Osteoblast (primary cell): ENCODE data around the gene GAK. TPM values are rescaled to one million over a fixed set of nuclear protein-coding genes. Genes with fewer than 3 reads are reported as not detected.

Experiments used
- DNase-seq: peaks from one replicate; pipeline ENCODE4 v3.0.0; 2011; ENCODE audit warnings: low spot score, mixed read lengths; ENCODE audit not compliant: insufficient read length; ENCODE audit errors: missing footprints
- H2AFZ ChIP-seq: 2 replicates; pipeline ENCODE4 v1.6.0; 2011; ENCODE audit warnings: mild to moderate bottlenecking, low read length
- H3K27ac ChIP-seq: 2 replicates; pipeline ENCODE4 v1.5.1; 2011; ENCODE audit warnings: mild to moderate bottlenecking, low read depth, low read length, moderate library complexity
- H3K27me3 ChIP-seq: 2 replicates; pipeline ENCODE4 v1.6.0; 2012; ENCODE audit warnings: mild to moderate bottlenecking, control low read depth, inconsistent platforms, low read length, moderate library complexity; ENCODE audit not compliant: insufficient read depth
- H3K36me3 ChIP-seq: 2 replicates; pipeline ENCODE4 v1.5.1; 2011; ENCODE audit warnings: mild to moderate bottlenecking, low read length, control low read depth, moderate library complexity; ENCODE audit not compliant: insufficient read depth
- H3K4me1 ChIP-seq: 2 replicates; pipeline ENCODE4 v1.5.1; 2011; ENCODE audit warnings: mild to moderate bottlenecking, low read length, control low read depth, moderate library complexity; ENCODE audit not compliant: insufficient read depth
- H3K4me2 ChIP-seq: 2 replicates; pipeline ENCODE4 v1.6.0; 2011; ENCODE audit warnings: mild to moderate bottlenecking, low read length; ENCODE audit not compliant: insufficient read depth
- H3K4me3 ChIP-seq: fragments of 200-600 bp; sonication (generic); 3 replicates; pipeline ENCODE4 v1.5.1; 2012; ENCODE audit warnings: mild to moderate bottlenecking, low read length, inconsistent platforms; ENCODE audit not compliant: insufficient read depth
- H3K79me2 ChIP-seq: 2 replicates; pipeline ENCODE4 v1.6.0; 2012; ENCODE audit warnings: mild to moderate bottlenecking, low read length, control low read depth, inconsistent platforms; ENCODE audit not compliant: insufficient read depth
- H3K9me3 ChIP-seq: 2 replicates; pipeline ENCODE4 v1.5.1; 2011; ENCODE audit warnings: low read depth, low read length, control low read depth
- H4K20me1 ChIP-seq: 2 replicates; pipeline ENCODE4 v1.6.0; 2012; ENCODE audit warnings: mild to moderate bottlenecking, low read length, control low read depth; ENCODE audit not compliant: insufficient read depth
- total RNA-seq: library from RNA; depleted of rRNA; stranded (reverse); fragments of >200 nt; gene quantifications from 2 replicates; pipeline ENCODE4 v1.2.3, GENCODE V29; 2012
- TF ChIP-seq, protein P1 (sequence below): IDR thresholded peaks from 2 replicates; pipeline ENCODE4 v1.5.1; 2011; ENCODE audit warnings: mild to moderate bottlenecking, low read depth, low read length, moderate library complexity; ENCODE audit errors: extremely low read depth

GAK gene
- total RNA-seq, 1 donor, result 48.9 TPM

DNA sequence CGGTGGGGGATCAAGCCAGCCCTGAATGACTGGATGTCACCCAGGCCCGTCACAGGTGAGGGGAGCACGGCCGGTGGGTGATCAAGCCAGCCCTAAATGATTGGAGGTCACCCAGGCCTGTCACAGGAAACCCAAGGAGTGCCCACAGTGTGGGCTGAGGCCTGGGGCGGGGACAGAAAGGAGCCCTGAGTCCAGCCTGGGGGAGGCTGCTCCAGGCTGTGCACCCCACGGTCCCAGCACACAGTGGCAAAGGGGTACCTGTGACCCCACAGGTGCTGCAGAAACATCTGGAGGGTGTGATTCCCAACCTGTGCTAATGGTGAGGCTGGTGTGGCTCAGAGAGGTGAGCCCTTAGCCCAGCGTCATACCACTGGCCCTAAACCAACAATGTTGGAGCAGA, 100.0 kb downstream of the GAK start:
- no peak for DNase-seq
- H3K9me3 ChIP-seq, result no peaks in the 10 kb centered on the region
- no peaks in the 10 kb centered on the region for H3K4me1 ChIP-seq
- H3K27ac ChIP-seq, result no peak overlapping the region
- H3K79me2 ChIP-seq, result no peaks in the 10 kb centered on the region
- H4K20me1 ChIP-seq, result no peaks in the 10 kb centered on the region
- H3K4me2 ChIP-seq, result no peak overlapping the region
- H2AFZ ChIP-seq, result no peak overlapping the region
- no peak overlapping the region for H3K4me3 ChIP-seq
- TF ChIP-seq, protein P1, sequence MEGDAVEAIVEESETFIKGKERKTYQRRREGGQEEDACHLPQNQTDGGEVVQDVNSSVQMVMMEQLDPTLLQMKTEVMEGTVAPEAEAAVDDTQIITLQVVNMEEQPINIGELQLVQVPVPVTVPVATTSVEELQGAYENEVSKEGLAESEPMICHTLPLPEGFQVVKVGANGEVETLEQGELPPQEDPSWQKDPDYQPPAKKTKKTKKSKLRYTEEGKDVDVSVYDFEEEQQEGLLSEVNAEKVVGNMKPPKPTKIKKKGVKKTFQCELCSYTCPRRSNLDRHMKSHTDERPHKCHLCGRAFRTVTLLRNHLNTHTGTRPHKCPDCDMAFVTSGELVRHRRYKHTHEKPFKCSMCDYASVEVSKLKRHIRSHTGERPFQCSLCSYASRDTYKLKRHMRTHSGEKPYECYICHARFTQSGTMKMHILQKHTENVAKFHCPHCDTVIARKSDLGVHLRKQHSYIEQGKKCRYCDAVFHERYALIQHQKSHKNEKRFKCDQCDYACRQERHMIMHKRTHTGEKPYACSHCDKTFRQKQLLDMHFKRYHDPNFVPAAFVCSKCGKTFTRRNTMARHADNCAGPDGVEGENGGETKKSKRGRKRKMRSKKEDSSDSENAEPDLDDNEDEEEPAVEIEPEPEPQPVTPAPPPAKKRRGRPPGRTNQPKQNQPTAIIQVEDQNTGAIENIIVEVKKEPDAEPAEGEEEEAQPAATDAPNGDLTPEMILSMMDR, result no peak
- peaks cover 24% of the 10 kb centered on the region for H3K27me3 ChIP-seq
- no peaks in the 10 kb centered on the region for H3K36me3 ChIP-seq

DNA sequence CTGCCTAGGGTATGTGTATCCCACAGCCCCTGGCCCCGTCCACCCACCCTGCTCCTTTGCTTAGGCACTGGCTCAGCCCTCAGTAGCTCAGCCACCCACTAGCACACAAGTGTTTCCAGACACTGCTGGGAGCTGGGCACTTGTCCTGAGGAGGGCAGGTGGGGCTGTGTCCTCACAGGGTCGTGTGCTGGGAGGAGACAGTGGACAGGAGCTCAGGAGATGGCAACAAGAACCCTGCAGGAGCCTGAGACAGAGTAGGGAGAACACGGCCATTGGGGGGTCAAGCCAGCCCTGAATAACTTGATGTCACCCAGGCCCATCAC, 100.7 kb downstream of the GAK start:
- H4K20me1 ChIP-seq, result no peaks in the 10 kb centered on the region
- peak; percentile 73 for DNase-seq
- H3K4me3 ChIP-seq, result no peak overlapping the region
- no peaks in the 10 kb centered on the region for H3K36me3 ChIP-seq
- H3K4me2 ChIP-seq, result no peak overlapping the region
- no peaks in the 10 kb centered on the region for H3K79me2 ChIP-seq
- H3K27ac ChIP-seq, result no peak overlapping the region
- TF ChIP-seq, protein P1, result no peak
- peaks cover 27% of the 10 kb centered on the region for H3K27me3 ChIP-seq
- no peak overlapping the region for H2AFZ ChIP-seq
- H3K9me3 ChIP-seq, result no peaks in the 10 kb centered on the region
- H3K4me1 ChIP-seq, result no peaks in the 10 kb centered on the region

- Histone ChIP-seq H3K27me3 (peaks cover 27% of the 10 kb centered on the region), H3K4me1 (no peaks in the 10 kb centered on the region), H3K79me2 (no peaks in the 10 kb centered on the region), H3K27ac (no peak overlapping the region), H3K9me3 (no peaks in the 10 kb centered on the region), H4K20me1 (no peaks in the 10 kb centered on the region), H3K36me3 (no peaks in the 10 kb centered on the region), H2AFZ (no peak overlapping the region), H3K4me2 (no peak overlapping the region), H3K4me3 (no peak overlapping the region)
- TF ChIP-seq, protein P1, result no peak
- DNase-seq, result peak; percentile 86
Measured at GRCh38 chr4:830601-831482, 101.3 kb downstream of the GAK start.

- Histone ChIP-seq H3K4me2 (no peak overlapping the region), H3K79me2 (no peaks in the 10 kb centered on the region), H2AFZ (no peak overlapping the region), H3K4me1 (no peaks in the 10 kb centered on the region), H3K27me3 (peaks cover 31% of the 10 kb centered on the region), H3K36me3 (no peaks in the 10 kb centered on the region), H3K27ac (no peak overlapping the region), H3K9me3 (no peaks in the 10 kb centered on the region), H4K20me1 (no peaks in the 10 kb centered on the region), H3K4me3 (no peak overlapping the region)
- TF ChIP-seq, protein P1, result no peak
- DNase-seq, result peak; percentile 89
Measured at GRCh38 chr4:829761-830600, 102.1 kb downstream of the GAK start.
